ENCODE measurements around the gene B4GALT2. TPM values are rescaled to one million over a fixed set of nuclear protein-coding genes. Genes with fewer than 3 reads are reported as not detected.

Gene B4GALT2
- total and polyA plus RNA-seq, 9 of the 15 experiments (the other 6 are each of a cell fraction or from before 2014, with no cell fraction given), result 1.3 to 86.8 (median 43.8) TPM

- TF ChIP-seq ZBTB40 (IDR thresholded peaks at IDR 0.05) (no peak), ZBTB40 (CRISPR knock-in tag; IDR thresholded peaks at IDR 0.05) (0 out of 2 replicates have a peak, but pooled peaks have one; percentile 29), TCF7 (IDR thresholded peaks at IDR 0.05; ENCODE audit: borderline replicate concordance) (no peak), MGA (IDR thresholded peaks at IDR 0.05) (0 out of 2 replicates have a peak, but pooled peaks have one; percentile 17)
These were observed 56.1 kb downstream of the B4GALT2 start (continued) for GRCh38 chr1:44034976-44035716.

All from K562 (cell line).